ENCODE measurements around the gene IRF8. TPM values are rescaled to one million over a fixed set of nuclear protein-coding genes. Genes with fewer than 3 reads are reported as not detected.

The IRF8 gene
- total RNA-seq, 1 donor from 2014 or later, result 20.0 TPM

DNA sequence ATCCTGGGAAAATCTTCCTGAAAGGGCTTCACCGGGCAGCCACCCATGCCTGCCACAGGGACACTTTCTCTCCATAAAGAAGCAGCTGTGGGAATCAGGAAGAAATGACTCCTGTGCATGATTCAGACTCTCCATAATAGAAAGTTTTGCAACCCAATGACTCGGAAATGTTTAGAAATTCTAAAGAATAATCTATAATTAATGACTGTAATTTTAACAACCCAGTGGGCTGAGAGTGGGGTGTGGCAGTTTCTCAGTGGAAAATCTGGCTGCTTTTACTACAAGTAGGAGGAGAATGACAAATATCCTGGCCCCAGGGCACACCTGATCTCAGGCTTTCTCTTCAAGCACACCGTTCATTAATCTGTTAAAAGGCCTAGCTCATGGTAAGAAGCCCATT lies 25.7 kb downstream of the IRF8 start:
- no peaks in the 10 kb centered on the region for H3K4me1 ChIP-seq
- intact Hi-C loops (cut with DNase I), result no loop called here
- TF ChIP-seq, protein P1, sequence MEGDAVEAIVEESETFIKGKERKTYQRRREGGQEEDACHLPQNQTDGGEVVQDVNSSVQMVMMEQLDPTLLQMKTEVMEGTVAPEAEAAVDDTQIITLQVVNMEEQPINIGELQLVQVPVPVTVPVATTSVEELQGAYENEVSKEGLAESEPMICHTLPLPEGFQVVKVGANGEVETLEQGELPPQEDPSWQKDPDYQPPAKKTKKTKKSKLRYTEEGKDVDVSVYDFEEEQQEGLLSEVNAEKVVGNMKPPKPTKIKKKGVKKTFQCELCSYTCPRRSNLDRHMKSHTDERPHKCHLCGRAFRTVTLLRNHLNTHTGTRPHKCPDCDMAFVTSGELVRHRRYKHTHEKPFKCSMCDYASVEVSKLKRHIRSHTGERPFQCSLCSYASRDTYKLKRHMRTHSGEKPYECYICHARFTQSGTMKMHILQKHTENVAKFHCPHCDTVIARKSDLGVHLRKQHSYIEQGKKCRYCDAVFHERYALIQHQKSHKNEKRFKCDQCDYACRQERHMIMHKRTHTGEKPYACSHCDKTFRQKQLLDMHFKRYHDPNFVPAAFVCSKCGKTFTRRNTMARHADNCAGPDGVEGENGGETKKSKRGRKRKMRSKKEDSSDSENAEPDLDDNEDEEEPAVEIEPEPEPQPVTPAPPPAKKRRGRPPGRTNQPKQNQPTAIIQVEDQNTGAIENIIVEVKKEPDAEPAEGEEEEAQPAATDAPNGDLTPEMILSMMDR (IDR thresholded peaks at IDR 0.05), result no peak
- no peaks in the 10 kb centered on the region for H3K9me3 ChIP-seq
- DNase-seq (ENCODE audit: low spot score in 2 of 2), result no peak
- no peaks in the 10 kb centered on the region for H3K27me3 ChIP-seq
- no peaks in the 10 kb centered on the region for H3K36me3 ChIP-seq
- H3K4me3 ChIP-seq, result no peak overlapping the region
- no peak overlapping the region for H3K27ac ChIP-seq

DNA sequence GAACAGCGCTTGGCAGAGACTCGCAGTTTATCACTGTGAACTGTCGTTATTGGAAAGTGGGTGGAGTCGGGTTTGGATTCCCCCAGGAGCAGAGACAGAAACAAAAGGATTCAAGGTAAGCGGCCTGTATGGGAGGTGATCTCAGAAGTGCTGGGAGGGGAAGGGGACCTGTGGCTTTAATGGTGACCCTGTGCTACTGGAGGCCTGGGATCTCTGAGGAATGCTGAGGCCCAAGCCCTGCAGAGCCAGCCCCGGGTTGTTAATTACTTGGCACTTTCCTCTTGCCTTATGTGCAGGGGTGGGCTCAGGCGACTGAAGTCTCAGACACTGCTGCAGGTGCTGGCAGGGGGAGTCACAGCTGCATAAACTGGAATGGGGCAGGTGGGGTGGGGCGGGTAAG lies 27.4 kb downstream of the IRF8 start:
- H3K9me3 ChIP-seq, result no peaks in the 10 kb centered on the region
- H3K27me3 ChIP-seq, result no peaks in the 10 kb centered on the region
- intact Hi-C loops (cut with DNase I), result no loop called here
- H3K4me1 ChIP-seq, result no peaks in the 10 kb centered on the region
- H3K36me3 ChIP-seq, result no peaks in the 10 kb centered on the region
- TF ChIP-seq, protein P1 (IDR thresholded peaks at IDR 0.05), result no peak
- H3K4me3 ChIP-seq, result no peak overlapping the region
- H3K27ac ChIP-seq, result no peak overlapping the region
- DNase-seq (ENCODE audit: low spot score in 2 of 2), result no peak

DNA sequence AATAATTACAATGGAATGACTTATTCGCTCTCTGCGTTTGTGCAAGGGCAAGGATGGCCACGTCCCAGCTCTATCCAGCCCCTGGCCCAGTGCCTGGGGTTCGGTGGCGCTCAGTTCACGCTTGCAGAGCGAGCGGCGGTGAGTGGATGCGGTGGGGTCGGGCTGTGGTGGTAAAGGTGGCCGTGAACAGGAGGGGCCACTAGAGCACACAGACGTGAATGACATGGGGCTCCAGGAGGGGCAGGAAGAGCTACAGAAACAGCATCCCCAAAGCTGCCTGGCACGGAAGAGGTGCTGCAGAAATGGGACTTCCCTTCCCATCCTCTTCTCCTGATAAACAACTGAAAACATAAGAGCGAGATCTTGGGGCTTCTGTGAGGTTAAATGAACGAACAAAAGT lies 28.4 kb downstream of the IRF8 start:
- intact Hi-C loops (cut with DNase I), result no loop called here
- Histone ChIP-seq H3K4me3 (no peak overlapping the region), H3K36me3 (no peaks in the 10 kb centered on the region), H3K27me3 (no peaks in the 10 kb centered on the region), H3K9me3 (no peaks in the 10 kb centered on the region), H3K4me1 (no peaks in the 10 kb centered on the region), H3K27ac (no peak overlapping the region)
- TF ChIP-seq, protein P1 (IDR thresholded peaks at IDR 0.05), result no peak
- DNase-seq (ENCODE audit: low spot score in 2 of 2), result no peak

DNA sequence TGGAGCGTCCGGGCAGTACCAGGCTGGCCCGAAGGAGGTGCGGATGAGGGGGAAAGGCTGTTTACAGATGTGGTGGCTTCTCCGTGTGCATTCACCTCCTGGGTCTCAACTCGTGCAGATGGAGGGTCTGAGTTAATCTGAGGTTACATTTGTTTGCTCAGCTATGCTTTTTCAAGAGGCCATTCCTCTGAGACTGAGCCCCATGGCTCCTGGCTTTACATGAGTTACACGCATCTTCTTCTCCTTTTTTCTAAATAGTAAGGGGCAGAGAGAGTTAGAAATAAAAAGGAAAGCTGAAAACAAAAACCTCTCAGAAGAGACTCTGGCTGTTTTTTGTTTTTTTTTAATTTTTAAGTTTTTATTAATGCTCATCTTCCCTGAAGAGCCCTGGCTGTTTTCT lies 29.0 kb downstream of the IRF8 start:
- Histone ChIP-seq H3K36me3 (no peaks in the 10 kb centered on the region), H3K4me1 (no peaks in the 10 kb centered on the region), H3K4me3 (no peak overlapping the region), H3K27ac (no peak overlapping the region), H3K27me3 (no peaks in the 10 kb centered on the region), H3K9me3 (no peaks in the 10 kb centered on the region)
- TF ChIP-seq, protein P1 (IDR thresholded peaks at IDR 0.05), result no peak
- no peak for DNase-seq (ENCODE audit: low spot score in 2 of 2)
- intact Hi-C loops (cut with DNase I), result no loop called here

DNA sequence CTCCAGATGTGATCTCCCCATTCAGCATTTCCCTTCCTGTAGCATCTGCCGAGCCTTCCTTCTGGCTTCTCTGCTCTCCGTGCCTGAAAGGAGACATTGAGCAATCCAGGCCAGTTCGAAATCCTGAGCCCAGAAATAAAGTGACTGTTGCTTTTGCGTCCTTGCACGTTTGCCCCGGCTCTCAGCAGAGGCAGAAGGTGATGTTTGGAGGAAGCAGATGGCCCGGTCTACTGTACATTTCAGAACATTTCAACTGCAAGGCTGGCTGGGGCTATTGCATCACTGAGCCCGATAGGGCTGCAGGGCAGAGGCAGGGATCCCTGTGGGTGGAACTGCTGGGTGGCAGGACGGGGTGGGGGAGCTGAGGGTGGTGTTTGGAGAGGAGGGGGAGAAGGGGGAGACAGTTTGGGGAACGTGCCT lies 29.4 kb downstream of the IRF8 start:
- Histone ChIP-seq H3K27me3 (no peaks in the 10 kb centered on the region), H3K27ac (no peak overlapping the region), H3K4me3 (no peak overlapping the region), H3K36me3 (no peaks in the 10 kb centered on the region), H3K4me1 (no peaks in the 10 kb centered on the region), H3K9me3 (no peaks in the 10 kb centered on the region)
- TF ChIP-seq, protein P1 (IDR thresholded peaks at IDR 0.05), result no peak
- DNase-seq (ENCODE audit: low spot score in 2 of 2), result peak; percentile 41 to 69
- intact Hi-C loops (cut with DNase I), result no loop called here

DNA sequence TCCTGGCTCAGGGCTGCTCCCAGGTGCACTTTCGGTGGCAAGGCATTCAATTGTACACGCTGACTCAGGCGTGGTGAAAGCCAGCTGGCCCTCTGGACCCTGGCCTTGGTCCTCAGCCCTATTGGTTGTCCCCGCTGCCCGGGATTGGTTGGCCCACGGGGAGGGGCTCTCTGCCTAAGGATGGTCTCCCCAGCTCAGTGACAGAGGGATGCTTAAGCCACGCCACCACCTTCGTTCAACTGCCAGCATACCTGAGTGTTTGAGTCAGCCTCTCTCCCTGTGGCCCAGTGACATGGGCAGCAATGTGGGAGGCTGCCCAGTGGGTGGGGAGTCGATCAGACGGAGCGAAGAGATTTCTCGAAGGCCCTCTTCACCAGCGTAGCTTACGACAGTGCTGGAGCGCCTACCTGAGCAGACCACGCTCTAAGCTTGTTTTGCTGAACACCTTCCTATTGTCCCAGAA lies 30.3 kb downstream of the IRF8 start:
- Histone ChIP-seq H3K4me1 (no peaks in the 10 kb centered on the region), H3K27ac (no peak overlapping the region), H3K27me3 (no peaks in the 10 kb centered on the region), H3K9me3 (no peaks in the 10 kb centered on the region), H3K4me3 (no peak overlapping the region), H3K36me3 (no peaks in the 10 kb centered on the region)
- intact Hi-C loops (cut with DNase I), result no loop called here
- TF ChIP-seq, protein P1 (IDR thresholded peaks at IDR 0.05), result no peak
- DNase-seq (ENCODE audit: low spot score in 2 of 2), result no peak
